GM18951 (cell line): ENCODE results near the gene DNAJC27.

Experiments
- POLR2A ChIP-seq: IDR thresholded peaks from 4 replicates; pipeline ENCODE4 v1.6.1; 2011; ENCODE audit warnings: mild to moderate bottlenecking; ENCODE audit not compliant: insufficient read length, insufficient read depth; ENCODE audit errors: extremely low read depth
- in situ Hi-C: fragments of 300-500 bp; cut with MboI; formaldehyde crosslinking; loops from one replicate; pipeline ENCODE4 v1.12.0; 2022; ENCODE audit warnings: low sequenced_read_pairs, mixed read lengths, inconsistent platforms; ENCODE audit not compliant: unreplicated experiment

The DNAJC27 gene

GRCh38 chr2:24917731-24918325, 53.9 kb downstream of the DNAJC27 start:
- TF ChIP-seq POLR2A: no peak
- in situ Hi-C loops: no loop called here

- in situ Hi-C loops: no loop called here
- no peak for TF ChIP-seq POLR2A
Measured at GRCh38 chr2:24917086-24917485, 54.7 kb downstream of the DNAJC27 start.

- in situ Hi-C loops: no loop called here
- TF ChIP-seq POLR2A: no peak
Measured at GRCh38 chr2:24915796-24916195, 56.0 kb downstream of the DNAJC27 start.

GRCh38 chr2:24915175-24915574, 56.6 kb downstream of the DNAJC27 start:
- TF ChIP-seq POLR2A: no peak
- in situ Hi-C loops: no loop called here

- TF ChIP-seq POLR2A: no peak
- in situ Hi-C loops: no loop called here
Measured at GRCh38 chr2:24914713-24915112, 57.0 kb downstream of the DNAJC27 start.

GRCh38 chr2:24913911-24914310, 57.8 kb downstream of the DNAJC27 start:
- no peak for TF ChIP-seq POLR2A
- in situ Hi-C loops: no loop called here

GRCh38 chr2:24912986-24913385, 58.8 kb downstream of the DNAJC27 start:
- no peak for TF ChIP-seq POLR2A
- in situ Hi-C loops: no loop called here

GRCh38 chr2:24912523-24912922, 59.2 kb downstream of the DNAJC27 start:
- TF ChIP-seq POLR2A: no peak

GRCh38 chr2:24910245-24910644, 61.5 kb downstream of the DNAJC27 start:
- in situ Hi-C loops: no loop called here
- TF ChIP-seq POLR2A: no peak

More at GRCh38 chr2:24912523-24912922, 59.2 kb downstream of the DNAJC27 start:
- in situ Hi-C loops: no loop called here

GRCh38 chr2:24909555-24910177, 62.1 kb downstream of the DNAJC27 start:
- in situ Hi-C loops: no loop called here
- TF ChIP-seq POLR2A: no peak

GRCh38 chr2:24908461-24908901, 63.3 kb downstream of the DNAJC27 start:
- no peak for TF ChIP-seq POLR2A
- in situ Hi-C loops: no loop called here

- in situ Hi-C loops: no loop called here
- no peak for TF ChIP-seq POLR2A
Measured at GRCh38 chr2:24907116-24907515, 64.6 kb downstream of the DNAJC27 start.

GRCh38 chr2:24906466-24906865, 65.3 kb downstream of the DNAJC27 start:
- no peak for TF ChIP-seq POLR2A
- in situ Hi-C loops: no loop called here
